Aorta (tissue), 5 donors: ENCODE results near the gene PRKN. TPM values are rescaled to one million over a fixed set of nuclear protein-coding genes. Genes with fewer than 3 reads are reported as not detected.

Experiments used
- ATAC-seq: fragments of 200-7000 bp; cut with Tn5 transposase; one replicate; pipeline ENCODE4 v1.9.1; 2022; ENCODE audit warnings: moderate library complexity; ENCODE audit not compliant: low FRiP score
- DNase-seq, 2 donors: peaks; one replicate each; pipeline ENCODE4 v3.0.0-alpha.2; 2020
- H3K27ac ChIP-seq, 2 donors: one replicate each; pipeline ENCODE4 v1.5.1; 2013; ENCODE audit warnings: low read length in 2 of 2, mild to moderate bottlenecking in 2 of 2, moderate library complexity in 2 of 2, control low read depth in 1 of 2, inconsistent platforms in 1 of 2, low read depth in 1 of 2
- H3K27me3 ChIP-seq, 2 donors: one replicate each; pipeline ENCODE4 v1.6.1; 2013; ENCODE audit warnings: control low read depth in 1 of 2, low read length in 1 of 2, mild to moderate bottlenecking in 1 of 2, moderate library complexity in 1 of 2; ENCODE audit not compliant: insufficient read depth in 2 of 2, control insufficient read depth in 1 of 2
- H3K36me3 ChIP-seq, 2 donors: one replicate each; pipeline ENCODE4 v1.6.1; 2013; ENCODE audit warnings: control low read depth in 1 of 2, low read length in 1 of 2, mild to moderate bottlenecking in 1 of 2; ENCODE audit not compliant: insufficient read depth in 2 of 2, control insufficient read depth in 1 of 2
- H3K4me1 ChIP-seq, 2 donors: one replicate each; pipeline ENCODE4 v1.6.1; 2013; ENCODE audit warnings: low read length in 2 of 2, control low read depth in 1 of 2, mild to moderate bottlenecking in 1 of 2, moderate library complexity in 1 of 2; ENCODE audit not compliant: insufficient read depth in 2 of 2, control insufficient read depth in 1 of 2
- H3K4me3 ChIP-seq, 2 donors: one replicate each; pipeline ENCODE4 v1.5.1; 2013; ENCODE audit warnings: low read length in 2 of 2, control low read depth in 1 of 2, mild to moderate bottlenecking in 1 of 2
- H3K9me3 ChIP-seq: one replicate; pipeline ENCODE4 v1.6.1; 2013; ENCODE audit warnings: mild to moderate bottlenecking, low read length; ENCODE audit not compliant: control insufficient read depth
- WGBS, 2 donors: extraction: QIAGEN DNeasy Blood & Tissue Kit; methylation state at CpG; one replicate each; pipeline ENCODE4 v1.1.7; 2013; 5-methylcytosine and 5-hydroxymethylcytosine counted together
- intact Hi-C, 2 donors: fragments of 100-400 bp; cut with DNase I; formaldehyde crosslinking; loops; one replicate each; pipeline versions ENCODE4 v1.14.2 to v1.15.0; 2022
- polyA plus RNA-seq, 2 donors: library from polyadenylated mRNA; stranded (reverse); fragments of 200-250 nt; gene quantifications; one replicate each; pipeline ENCODE4 v1.2.3, GENCODE V29; 2013
- total RNA-seq, 2 donors: library from RNA; stranded (reverse); fragmentation: NEBNext Ultra II Directional; extraction: Animal tissue kit (Norgen Biotek cat#: 25700); gene quantifications; one replicate each; pipeline ENCODE4 v1.2.1, GENCODE V29; 2021
- donor health status: healthy with polysubstance abuse.
- donor health status: Bipolar disorder and iron deficiency.
- donor health status: DM: no; HTN: no; CAD: no.
- donor health status: DM: no; HTN: no; CAD: no.
- donor health status: DM: yes; HTN: yes; CAD: no.

The PRKN gene
- total and polyA plus RNA-seq, 4 donors, result 1.0 to 17.3 (median 5.7) TPM

- DNase-seq (no peak), ATAC-seq (no peak)
- no peak overlapping the region for H3K27ac ChIP-seq
- H3K27me3 ChIP-seq, result no peaks in the 10 kb centered on the region
- no peaks in the 10 kb centered on the region for H3K36me3 ChIP-seq
- no peak overlapping the region for H3K4me3 ChIP-seq
- whole genome bisulfite sequencing, 2 donors, result 89 to 93% methylated on average over 10 of the region's 10 CpGs
- peaks cover 1% of the 10 kb centered on the region for H3K9me3 ChIP-seq
- H3K4me1 ChIP-seq, result no peaks in the 10 kb centered on the region
- intact Hi-C loops, result no loop called here
Measured at GRCh38 chr6:161954077-161954476, 773.5 kb downstream of the PRKN start.

- H3K36me3 ChIP-seq, result no peaks in the 10 kb centered on the region
- no peak for DNase-seq
- no peak overlapping the region for H3K4me3 ChIP-seq
- 85 to 89% methylated on average over 2 of the region's 2 CpGs for WGBS, 2 donors
- no peak for ATAC-seq
- no peaks in the 10 kb centered on the region for H3K4me1 ChIP-seq
- H3K27ac ChIP-seq, result no peak overlapping the region
- H3K27me3 ChIP-seq, result no peaks in the 10 kb centered on the region
- intact Hi-C loops, result no loop called here
- H3K9me3 ChIP-seq, result peaks cover 1% of the 10 kb centered on the region
Measured at GRCh38 chr6:161951126-161951525, 776.4 kb downstream of the PRKN start.

GRCh38 chr6:161949531-161949930 lies 778.0 kb downstream of the PRKN start:
- Histone ChIP-seq H3K4me3 (no peak overlapping the region), H3K27ac (no peak overlapping the region), H3K36me3 (no peaks in the 10 kb centered on the region), H3K27me3 (no peaks in the 10 kb centered on the region), H3K4me1 (no peaks in the 10 kb centered on the region), H3K9me3 (peaks cover 1% of the 10 kb centered on the region)
- 96 to 98% methylated on average over 2 of the region's 2 CpGs for WGBS, 2 donors
- intact Hi-C loops, result no loop called here
- no peak for ATAC-seq
- DNase-seq, result no peak

- H3K4me1 ChIP-seq, result no peaks in the 10 kb centered on the region
- WGBS, 2 donors, result 70 to 78% methylated on average over 2 of the region's 2 CpGs
- H3K36me3 ChIP-seq, result no peaks in the 10 kb centered on the region
- no peak overlapping the region for H3K4me3 ChIP-seq
- intact Hi-C loops, result no loop called here
- DNase-seq, result no peak
- H3K27ac ChIP-seq, result no peak overlapping the region
- ATAC-seq, result no peak
- no peaks in the 10 kb centered on the region for H3K27me3 ChIP-seq
- peaks cover 1% of the 10 kb centered on the region for H3K9me3 ChIP-seq
Measured at GRCh38 chr6:161948462-161948861, 779.1 kb downstream of the PRKN start.

GRCh38 chr6:161947371-161947770 lies 780.2 kb downstream of the PRKN start:
- H3K27me3 ChIP-seq, result no peaks in the 10 kb centered on the region
- H3K4me3 ChIP-seq, result no peak overlapping the region
- peaks cover 1% of the 10 kb centered on the region for H3K9me3 ChIP-seq
- no peak for DNase-seq
- no peak overlapping the region for H3K27ac ChIP-seq
- ATAC-seq, result no peak
- H3K36me3 ChIP-seq, result no peaks in the 10 kb centered on the region
- H3K4me1 ChIP-seq, result no peaks in the 10 kb centered on the region
- 70 to 81% methylated on average over 4 of the region's 4 CpGs for WGBS, 2 donors
- intact Hi-C loops, result no loop called here

- H3K27ac ChIP-seq, result no peak overlapping the region
- H3K36me3 ChIP-seq, result no peaks in the 10 kb centered on the region
- no peaks in the 10 kb centered on the region for H3K27me3 ChIP-seq
- no peak for DNase-seq
- 38 to 43% methylated on average over 3 of the region's 3 CpGs for WGBS, 2 donors
- no peak for ATAC-seq
- H3K4me3 ChIP-seq, result no peak overlapping the region
- intact Hi-C loops, result no loop called here
- no peaks in the 10 kb centered on the region for H3K4me1 ChIP-seq
- peaks cover 1% of the 10 kb centered on the region for H3K9me3 ChIP-seq
Measured at GRCh38 chr6:161946461-161946860, 781.1 kb downstream of the PRKN start.

- Histone ChIP-seq H3K36me3 (no peaks in the 10 kb centered on the region), H3K4me1 (no peaks in the 10 kb centered on the region), H3K4me3 (no peak overlapping the region), H3K9me3 (no peaks in the 10 kb centered on the region), H3K27ac (no peak overlapping the region), H3K27me3 (no peaks in the 10 kb centered on the region)
- ATAC-seq (no peak), DNase-seq (no peak)
- intact Hi-C loops, result no loop called here
Measured at GRCh38 chr6:161943561-161943960, 784.0 kb downstream of the PRKN start.

- intact Hi-C loops, result no loop called here
- no peaks in the 10 kb centered on the region for H3K36me3 ChIP-seq
- H3K9me3 ChIP-seq, result peaks cover 1% of the 10 kb centered on the region
- DNase-seq (no peak), ATAC-seq (no peak)
- no peaks in the 10 kb centered on the region for H3K27me3 ChIP-seq
- no peaks in the 10 kb centered on the region for H3K4me1 ChIP-seq
- H3K27ac ChIP-seq, result no peak overlapping the region
- H3K4me3 ChIP-seq, result no peak overlapping the region
- WGBS, 2 donors, result 88 to 92% methylated on average over 3 of the region's 3 CpGs
Measured at GRCh38 chr6:161941565-161941964, 786.0 kb downstream of the PRKN start.

GRCh38 chr6:161940519-161940918 lies 787.0 kb downstream of the PRKN start:
- no peak overlapping the region for H3K27ac ChIP-seq
- 94 to 98% methylated on average over 2 of the region's 2 CpGs for WGBS, 2 donors
- H3K4me1 ChIP-seq, result no peaks in the 10 kb centered on the region
- intact Hi-C loops, result no loop called here
- ATAC-seq (no peak), DNase-seq (no peak)
- no peaks in the 10 kb centered on the region for H3K36me3 ChIP-seq
- H3K4me3 ChIP-seq, result no peak overlapping the region
- H3K9me3 ChIP-seq, result peaks cover 1% of the 10 kb centered on the region
- no peaks in the 10 kb centered on the region for H3K27me3 ChIP-seq
